AG04450 (cell line): ENCODE results near the gene GM2A. TPM values are rescaled to one million over a fixed set of nuclear protein-coding genes. Genes with fewer than 3 reads are reported as not detected.
"Not testable (repeated sequence)": the region's sequence is repeated elsewhere in the genome, so short reads cannot be mapped to it uniquely, and the experiment has no call there.

Source experiments
- CTCF ChIA-PET: fragments of 300-600, 350-600 bp; formaldehyde crosslinking; extraction: SDS; loops from one replicate; lab custom pipeline; 2022; ENCODE audit warnings: antibody characterized with exemption, inconsistent platforms; lab: Charles Lee
- POLR2A ChIA-PET: fragments of 350-600 bp; formaldehyde crosslinking; extraction: SDS; loops from one replicate; lab custom pipeline; 2021; ENCODE audit warnings: antibody characterized with exemption, inconsistent platforms; lab: Yijun Ruan, JAX
- DNase-seq: peaks from one replicate; pipeline ENCODE4 v3.0.0-alpha.2; 2011; ENCODE audit warnings: low read depth, low spot score
- H3K27ac ChIP-seq: one replicate; pipeline ENCODE4 v1.5.1; 2012; ENCODE audit warnings: low read depth, low read length, control low read depth
- H3K27me3 ChIP-seq: one replicate; pipeline ENCODE4 v1.6.0; 2012; ENCODE audit warnings: low read length; ENCODE audit not compliant: control insufficient read depth, insufficient read depth
- H3K4me3 ChIP-seq: 2 replicates; pipeline ENCODE4 v1.5.1; 2011; ENCODE audit warnings: mild to moderate bottlenecking, low read depth, low read length, control low read depth
- H3K9me3 ChIP-seq: 2 replicates; pipeline ENCODE4 v1.5.1; 2012; ENCODE audit warnings: low read length; ENCODE audit not compliant: control insufficient read depth, insufficient read depth
- CTCF ChIP-seq: IDR thresholded peaks from 2 replicates; pipeline ENCODE4 v1.5.1; 2011; ENCODE audit warnings: low read depth, low read length, control low read depth, inconsistent platforms
- polyA plus RNA-seq: library from polyadenylated mRNA; depleted of rRNA; stranded (reverse); fragments of >200 nt; gene quantifications from 2 replicates; pipeline ENCODE4 v1.2.3, GENCODE V29; 2011

Gene GM2A
- polyA plus RNA-seq, 1 experiment, result 18.4 TPM

- no peak for DNase-seq
- Histone ChIP-seq H3K4me3 (no peak overlapping the region), H3K27me3 (peaks cover 20% of the 10 kb centered on the region), H3K9me3 (no peaks in the 10 kb centered on the region), H3K27ac (no peak overlapping the region)
- ChIA-PET POLR2A (no interaction called here), CTCF (interaction anchor here (0.8 to 1.2 kb wide), 2 partner anchors 68 to 119 kb away, joined by 3 read pairs; no protein-coding TSS in a partner anchor)
- no peak for TF ChIP-seq CTCF
These were observed 19.3 kb upstream of the GM2A start for GRCh38 chr5:151233616-151234085.

GRCh38 chr5:151234476-151235238 is 18.3 kb upstream of the GM2A start:
- ChIA-PET CTCF (interaction anchor here (0.5 to 1.2 kb wide), 2 partner anchors 18 to 69 kb away, joined by 3 read pairs; partner anchors contain the start of gene GM2A), POLR2A (interaction anchor here (1.9 kb wide), 1 partner anchor 11 kb away, joined by 7 read pairs; the partner anchor contains the start of gene CCDC69)
- peaks cover 21% of the 10 kb centered on the region for H3K27me3 ChIP-seq
- TF ChIP-seq CTCF, result no peak
- no peak overlapping the region for H3K4me3 ChIP-seq
- H3K27ac ChIP-seq, result no peak overlapping the region
- no peaks in the 10 kb centered on the region for H3K9me3 ChIP-seq
- no peak for DNase-seq

GRCh38 chr5:151235239-151235571 is 17.8 kb upstream of the GM2A start:
- DNase-seq, H3K9me3 ChIP-seq, H3K4me3 ChIP-seq, H3K27ac ChIP-seq: not testable (repeated sequence)
- H3K27me3 ChIP-seq, result peaks cover 21% of the 10 kb centered on the region
- CTCF ChIA-PET, result interaction anchor here (0.6 kb wide), 2 partner anchors 120 to 218 kb away, joined by 3 to 5 read pairs; no protein-coding TSS in a partner anchor
- POLR2A ChIA-PET, result interaction anchor here (1.9 kb wide), 1 partner anchor 11 kb away, joined by 7 read pairs; the partner anchor contains the start of gene CCDC69

- ChIA-PET POLR2A (interaction anchor here (0.5 kb wide), 1 partner anchor 16 kb away, joined by 6 read pairs; the partner anchor contains the start of gene GM2A), CTCF (interaction anchor here (2.5 kb wide), 1 partner anchor 72 kb away, joined by 12 read pairs; no protein-coding TSS in a partner anchor)
- TF ChIP-seq CTCF, result no peak
- Histone ChIP-seq H3K9me3 (no peaks in the 10 kb centered on the region), H3K27ac (no peak overlapping the region), H3K27me3 (peaks cover 19% of the 10 kb centered on the region), H3K4me3 (no peak overlapping the region)
- no peak for DNase-seq
These were observed 16.1 kb upstream of the GM2A start for GRCh38 chr5:151236888-151237287.

- no peak for TF ChIP-seq CTCF
- H3K27ac ChIP-seq, result no peak overlapping the region
- DNase-seq, result no peak
- peaks cover 17% of the 10 kb centered on the region for H3K27me3 ChIP-seq
- ChIA-PET CTCF (interaction anchor here (1.5 to 2.5 kb wide), 7 partner anchors 8 to 286 kb away, joined by 4 to 21 read pairs (median 12); partner anchors contain the start of genes CCDC69 and GM2A), POLR2A (interaction anchor here (0.5 kb wide), 1 partner anchor 15 kb away, joined by 6 read pairs; the partner anchor contains the start of gene GM2A)
- no peaks in the 10 kb centered on the region for H3K9me3 ChIP-seq
- no peak overlapping the region for H3K4me3 ChIP-seq
These were observed 15.3 kb upstream of the GM2A start for GRCh38 chr5:151237685-151238084.
